Esophagus muscularis mucosa (tissue), 4 donors: ENCODE results near the gene RBFOX2. TPM values are rescaled to one million over a fixed set of nuclear protein-coding genes. Genes with fewer than 3 reads are reported as not detected.
A peak's percentile ranks its signal among the peaks of the same experiment; 100 is the strongest.

Experiments
- DNase-seq: peaks from one replicate; pipeline ENCODE4 v3.0.0-alpha.2; 2017; ENCODE audit errors: extremely low spot score
- H3K27ac ChIP-seq, 4 donors: fragments of 200-600 bp; sonication (generic); replicated peaks in 1 of 4; 1 replicate in 3 of 4; 2 replicates in 1 of 4; pipeline ENCODE4 v1.5.1; 2016 to 2019; ENCODE audit warnings: mild to moderate bottlenecking in 1 of 4
- H3K27me3 ChIP-seq, 4 donors: fragments of 200-600 bp; sonication (generic); one replicate each; pipeline versions ENCODE4 v1.5.1 to v1.6.0; 2016 to 2019
- H3K36me3 ChIP-seq, 4 donors: fragments of 200-600 bp; sonication (generic); one replicate each; pipeline ENCODE4 v1.5.1; 2016 to 2019
- H3K4me1 ChIP-seq, 4 donors: fragments of 200-600 bp; sonication (generic); one replicate each; pipeline ENCODE4 v1.5.1; 2016 to 2019
- H3K4me3 ChIP-seq, 4 donors: fragments of 200-600 bp; sonication (generic); 1 replicate in 2 of 4; 2 replicates in 2 of 4; pipeline ENCODE4 v1.5.1; 2016 to 2019; ENCODE audit warnings: mild to moderate bottlenecking in 4 of 4, moderate library complexity in 1 of 4
- H3K9me3 ChIP-seq, 4 donors: fragments of 200-600 bp; sonication (generic); 1 replicate in 3 of 4; 2 replicates in 1 of 4; pipeline ENCODE4 v1.5.1; 2016 to 2019
- CTCF ChIP-seq, 3 experiments: fragments of 200-600 bp in 2 of 3; fragments of 450-650 bp in 1 of 3; sonication (generic) in 2 of 3; IDR thresholded peaks; one replicate each; pipeline ENCODE4 v1.5.1; 2017 to 2019; ENCODE audit warnings: antibody characterized with exemption in 3 of 3, mild to moderate bottlenecking in 2 of 3, moderate library complexity in 1 of 3
- EP300 ChIP-seq: sonication (generic); formaldehyde crosslinking; IDR thresholded peaks from one replicate; pipeline ENCODE4 v1.6.1; 2017; ENCODE audit warnings: antibody characterized with exemption
- POLR2A ChIP-seq: fragments of 450-650 bp; IDR thresholded peaks from one replicate; pipeline ENCODE4 v1.6.1; 2017; ENCODE audit warnings: antibody characterized with exemption, moderate library complexity, mild to moderate bottlenecking, low read depth
- POLR2AphosphoS5 ChIP-seq, 2 donors: sonication (generic); formaldehyde crosslinking; IDR thresholded peaks; one replicate each; pipeline ENCODE4 v1.6.1; 2017; ENCODE audit warnings: antibody characterized with exemption in 2 of 2
- WGBS: methylation state at CpG from one replicate; pipeline ENCODE4 v1.1.5; 2018; 5-methylcytosine and 5-hydroxymethylcytosine counted together
- intact Hi-C: fragments of 100-400 bp; cut with DNase I; formaldehyde crosslinking; loops from one replicate; pipeline ENCODE4 v1.15.1; 2023
- total RNA-seq, 4 donors: library from RNA; depleted of rRNA; stranded (reverse); fragments of >200 nt; gene quantifications; one replicate each; pipeline versions ENCODE4 v1.1.0 to v1.2.1, GENCODE V29; 2016

The RBFOX2 gene
- total RNA-seq, 4 donors from 2014 or later = 113 to 179 (median 155) TPM

GRCh38 chr22:35860837-35861236, 167.8 kb downstream of the RBFOX2 start:
- H3K36me3 ChIP-seq = no peaks in the 10 kb centered on the region
- no peaks in the 10 kb centered on the region for H3K27me3 ChIP-seq
- H3K9me3 ChIP-seq = no peaks in the 10 kb centered on the region
- intact Hi-C loops = no loop called here
- H3K27ac ChIP-seq = no peak overlapping the region
- no peak overlapping the region for H3K4me3 ChIP-seq
- 65% methylated on average over 3 of the region's 3 CpGs for WGBS
- H3K4me1 ChIP-seq = peaks cover 21 to 68% (median 62%) of the 10 kb centered on the region in 4 donors
- no peak for DNase-seq
- TF ChIP-seq EP300 = no peak
- no peak for TF ChIP-seq CTCF (IDR thresholded peaks at IDR 0.05)
- TF ChIP-seq POLR2A = no peak
- TF ChIP-seq POLR2AphosphoS5 (IDR thresholded peaks at IDR 0.05) = no peak

GRCh38 chr22:35860087-35860733, 168.4 kb downstream of the RBFOX2 start:
- intact Hi-C loops = no loop called here
- TF ChIP-seq CTCF (IDR thresholded peaks at IDR 0.05) (no peak), POLR2AphosphoS5 (IDR thresholded peaks at IDR 0.05) (no peak), EP300 (no peak), POLR2A (no peak)
- no peak overlapping the region for H3K4me3 ChIP-seq
- peaks cover 21 to 68% (median 59%) of the 10 kb centered on the region in 4 donors for H3K4me1 ChIP-seq
- WGBS = 93% methylated on average over 4 of the region's 4 CpGs
- H3K27me3 ChIP-seq = no peaks in the 10 kb centered on the region
- no peak for DNase-seq
- H3K36me3 ChIP-seq = no peaks in the 10 kb centered on the region
- no peaks in the 10 kb centered on the region for H3K9me3 ChIP-seq
- H3K27ac ChIP-seq = no peak overlapping the region

GRCh38 chr22:35854334-35854733, 174.3 kb downstream of the RBFOX2 start:
- 92% methylated on average over 2 of the region's 2 CpGs for whole genome bisulfite sequencing
- H3K27ac ChIP-seq = no peak overlapping the region
- no peaks in the 10 kb centered on the region for H3K27me3 ChIP-seq
- H3K9me3 ChIP-seq = no peaks in the 10 kb centered on the region
- TF ChIP-seq POLR2AphosphoS5 (IDR thresholded peaks at IDR 0.05) = no peak
- no peak for TF ChIP-seq CTCF (IDR thresholded peaks at IDR 0.05)
- no peak for TF ChIP-seq POLR2A
- TF ChIP-seq EP300 = no peak
- H3K4me3 ChIP-seq = no peak overlapping the region
- H3K36me3 ChIP-seq = no peaks in the 10 kb centered on the region
- DNase-seq = no peak
- intact Hi-C loops = loop anchor here (10.0 kb wide), 1 partner anchor 50 kb away; no protein-coding TSS in a partner anchor
- peaks cover 15 to 58% (median 49%) of the 10 kb centered on the region in 4 donors for H3K4me1 ChIP-seq

GRCh38 chr22:35852076-35852475, 176.5 kb downstream of the RBFOX2 start:
- Histone ChIP-seq H3K27me3 (no peaks in the 10 kb centered on the region), H3K4me3 (no peak overlapping the region), H3K4me1 (peaks cover 23 to 59% (median 47%) of the 10 kb centered on the region in 4 donors), H3K9me3 (no peaks in the 10 kb centered on the region), H3K36me3 (no peaks in the 10 kb centered on the region), H3K27ac (no peak overlapping the region)
- TF ChIP-seq EP300 (no peak), POLR2AphosphoS5 (IDR thresholded peaks at IDR 0.05) (no peak), CTCF (IDR thresholded peaks at IDR 0.05) (no peak), POLR2A (no peak)
- DNase-seq = no peak
- intact Hi-C loops = loop anchor here (10.0 kb wide), 1 partner anchor 53 kb away; no protein-coding TSS in a partner anchor

DNA sequence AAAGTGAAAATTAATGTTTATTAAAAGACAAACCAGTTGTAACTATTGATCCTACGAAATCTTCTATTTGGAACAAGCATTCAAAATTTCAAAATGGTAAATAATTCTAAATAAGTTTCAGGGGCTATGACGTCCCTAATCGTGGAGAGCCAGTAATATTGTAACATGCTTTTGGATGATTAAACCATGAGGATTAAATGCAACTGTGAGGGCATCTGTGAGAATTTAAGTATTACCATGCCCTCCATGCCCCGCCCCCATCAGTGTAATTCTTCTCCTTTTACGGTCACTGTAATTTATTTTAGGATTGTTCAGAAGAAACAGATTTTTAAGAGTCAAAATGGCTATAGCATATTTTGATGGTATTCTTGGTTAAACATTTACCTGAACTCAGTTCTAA, 177.8 kb downstream of the RBFOX2 start:
- no peak for TF ChIP-seq EP300
- TF ChIP-seq POLR2A = no peak
- TF ChIP-seq CTCF (IDR thresholded peaks at IDR 0.05) = no peak
- no peak for TF ChIP-seq POLR2AphosphoS5 (IDR thresholded peaks at IDR 0.05)
- Histone ChIP-seq H3K27me3 (no peaks in the 10 kb centered on the region), H3K9me3 (no peaks in the 10 kb centered on the region), H3K27ac (peak overlapping the region; percentile 38 to 65 (median 56)), H3K4me1 (peaks cover 23 to 55% (median 43%) of the 10 kb centered on the region in 4 donors), H3K4me3 (no peak overlapping the region), H3K36me3 (no peaks in the 10 kb centered on the region)
- WGBS = 72% methylated on average over 5 of the region's 5 CpGs
- intact Hi-C loops = loop anchor here (10.0 kb wide), 1 partner anchor 54 kb away; no protein-coding TSS in a partner anchor
- no peak for DNase-seq
